GM12878 (cell line): ENCODE results near the gene RBBP6. TPM values are rescaled to one million over a fixed set of nuclear protein-coding genes. Genes with fewer than 3 reads are reported as not detected.

Source experiments
- ATAC-seq: fragments of 200-7000 bp; cut with Tn5 transposase; 3 replicates; pipeline ENCODE4 v1.9.1; 2020; ENCODE audit warnings: mild to moderate bottlenecking, moderate library complexity
- BruUV-seq: library from RNA; stranded (reverse); fragments of 400-500 nt; replicated peaks from 2 replicates; lab custom pipeline; 2021; lab: Mats Ljungman, UMichigan
- CTCF ChIA-PET: fragments of 300-600 bp; sonication (Branson Sonifier 250); formaldehyde crosslinking; extraction: SDS; loops from one replicate; lab custom pipeline; 2021; ENCODE audit warnings: inconsistent platforms; lab: Yijun Ruan, JAX
- POLR2A ChIA-PET: fragments of 350-600 bp; formaldehyde crosslinking; extraction: SDS; loops from one replicate; lab custom pipeline; 2021; ENCODE audit warnings: inconsistent platforms; lab: Charles Lee
- RAD21 ChIA-PET: fragments of 300-600 bp; sonication (Branson Sonifier 250); formaldehyde crosslinking; loops from one replicate; lab custom pipeline; 2023; ENCODE audit warnings: antibody characterized with exemption; ENCODE audit not compliant: unreplicated experiment; lab: Charles Lee
- SMC1A ChIA-PET: fragments of 300-600 bp; sonication (Branson Sonifier 250); formaldehyde crosslinking; loops from one replicate; lab custom pipeline; 2023; ENCODE audit not compliant: unreplicated experiment, uncharacterized antibody; lab: Charles Lee
- DNase-seq: peaks from one replicate; pipeline ENCODE4 v3.0.0-alpha.2; 2011; ENCODE audit warnings: low read depth, low spot score
- FAIRE-seq: peaks from 3 replicates; lab custom pipeline; 2011; peaks lifted over from hg19 to GRCh38; lab: Jason Lieb, UNC
- H2AFZ ChIP-seq: 2 replicates; pipeline ENCODE4 v1.6.0; 2011; ENCODE audit warnings: low read depth, low read length, control low read depth; ENCODE audit not compliant: control insufficient read depth
- H3K27ac ChIP-seq: 2 replicates; pipeline ENCODE4 v1.5.1; 2011; ENCODE audit warnings: control low read depth; ENCODE audit not compliant: control insufficient read depth, insufficient read depth
- H3K27me3 ChIP-seq, 2 experiments: replicated peaks in 1 of 2; 2 replicates each; pipeline versions ENCODE4 v1.6.0 to v1.6.1; 2011; ENCODE audit warnings: low read length in 1 of 2; ENCODE audit not compliant: control insufficient read depth in 2 of 2, insufficient read depth in 2 of 2
- H3K36me3 ChIP-seq, 2 experiments: 2 replicates each; pipeline ENCODE4 v1.5.1; 2011; ENCODE audit warnings: low read length in 1 of 2; ENCODE audit not compliant: control insufficient read depth in 2 of 2, insufficient read depth in 2 of 2
- H3K4me1 ChIP-seq: 2 replicates; pipeline ENCODE4 v1.6.1; 2011; ENCODE audit warnings: mild to moderate bottlenecking, low read length, moderate library complexity, mixed read lengths; ENCODE audit not compliant: control insufficient read depth, insufficient read depth
- H3K4me2 ChIP-seq: 2 replicates; pipeline ENCODE4 v1.6.0; 2011; ENCODE audit warnings: control low read depth; ENCODE audit not compliant: control insufficient read depth, insufficient read depth
- H3K4me3 ChIP-seq: fragments of 200-600 bp; sonication (generic); 2 replicates; pipeline ENCODE4 v1.5.1; 2016
- H3K79me2 ChIP-seq: 2 replicates; pipeline ENCODE4 v1.6.0; 2011; ENCODE audit warnings: low read length; ENCODE audit not compliant: control insufficient read depth, insufficient read depth
- H3K9ac ChIP-seq: 2 replicates; pipeline ENCODE4 v1.8.0; 2011; ENCODE audit warnings: low read length, control low read depth, mixed read lengths; ENCODE audit not compliant: control insufficient read depth, insufficient read depth
- H3K9me3 ChIP-seq: replicated peaks from 3 replicates; pipeline ENCODE4 v1.5.1; 2011; ENCODE audit warnings: mild to moderate bottlenecking, low read length; ENCODE audit not compliant: control insufficient read depth, insufficient read depth
- H4K20me1 ChIP-seq: 2 replicates; pipeline ENCODE4 v1.6.0; 2011; ENCODE audit not compliant: control insufficient read depth, insufficient read depth
- NFXL1 ChIP-seq: fragments of 450-650 bp; IDR thresholded peaks from 2 replicates; pipeline ENCODE4 v1.6.1; 2017; ENCODE audit warnings: antibody characterized with exemption, mild to moderate bottlenecking, borderline replicate concordance
- NR2F1 ChIP-seq: fragments of 450-650 bp; conservative IDR thresholded peaks from 2 replicates; pipeline ENCODE4 v1.6.1; 2017; ENCODE audit warnings: mild to moderate bottlenecking
- SREBF1 ChIP-seq: IDR thresholded peaks from 2 replicates; pipeline ENCODE4 v1.6.1; 2012; ENCODE audit warnings: mild to moderate bottlenecking, low read length
- TAF1 ChIP-seq: IDR thresholded peaks from 2 replicates; pipeline ENCODE4 v1.6.1; 2011; ENCODE audit warnings: mild to moderate bottlenecking, low read depth, low read length, borderline replicate concordance
- YY1 ChIP-seq: IDR thresholded peaks from 2 replicates; pipeline ENCODE4 v1.6.1; 2011; ENCODE audit warnings: low read depth, mild to moderate bottlenecking, low read length
- WGBS: methylation state at CpG from one replicate; pipeline ENCODE4 v1.1.6; 2016; ENCODE audit warnings: low lambda C conversion rate; ENCODE audit not compliant: insufficient replicate concordance, insufficient coverage; ENCODE audit errors: missing lambda C conversion rate; 5-methylcytosine and 5-hydroxymethylcytosine counted together
- in situ Hi-C: fragments of 300-500 bp; cut with MboI; formaldehyde crosslinking; loops from 9 replicates; pipeline ENCODE4 v1.14.3; 2018; ENCODE audit warnings: mixed read lengths
- intact Hi-C: fragments of 100-400 bp; cut with micrococcal nuclease; formaldehyde crosslinking; loops from one replicate; pipeline ENCODE4 v1.14.2; 2022; ENCODE audit not compliant: unreplicated experiment
- polyA plus RNA-seq, 11 experiments: library from polyadenylated mRNA; depleted of rRNA in 4 of 11; unstranded in 6 of 11; stranded (reverse) in 5 of 11; fragments of >200 nt; fragmentation: Nextera tagmentation in 4 of 11; fragmentation: Illumina TruSeq in 1 of 11; extraction: Ambion mirVana in 4 of 11; extraction: Trizol in 1 of 11; gene quantifications; 1 replicate in 1 of 11; 2 replicates in 10 of 11; pipeline versions ENCODE4 v1.2.1 to v1.2.3, GENCODE V29; 2011 to 2016; ENCODE audit warnings: inconsistent platforms in 2 of 11, missing spikeins in 2 of 11, low read depth in 1 of 11
- total RNA-seq, 4 experiments: library from RNA; depleted of rRNA in 3 of 4; stranded (reverse); fragments of >200 nt in 3 of 4; fragmentation: Illumina TruSeq in 1 of 4; extraction: Trizol in 1 of 4; gene quantifications; 2 replicates each; pipeline versions ENCODE4 v1.2.1 to v1.2.3, GENCODE V29; 2013 to 2021
- TF ChIP-seq, protein P1 (sequence below): fragments of 450-650 bp; formaldehyde crosslinking; IDR thresholded peaks from 2 replicates; pipeline ENCODE4 v1.4.0; 2020; ENCODE audit warnings: mild to moderate bottlenecking, moderate library complexity
- TF ChIP-seq, protein P2 (sequence below): IDR thresholded peaks from 2 replicates; pipeline ENCODE4 v1.6.1; 2012; ENCODE audit warnings: low read depth, low read length, improper control_type of control experiment

The RBBP6 gene
- total and polyA plus RNA-seq, 10 of the 15 experiments (the other 5 are each of a cell fraction or from before 2014, with no cell fraction given), result 16.9 to 80.2 (median 36.5) TPM

DNA sequence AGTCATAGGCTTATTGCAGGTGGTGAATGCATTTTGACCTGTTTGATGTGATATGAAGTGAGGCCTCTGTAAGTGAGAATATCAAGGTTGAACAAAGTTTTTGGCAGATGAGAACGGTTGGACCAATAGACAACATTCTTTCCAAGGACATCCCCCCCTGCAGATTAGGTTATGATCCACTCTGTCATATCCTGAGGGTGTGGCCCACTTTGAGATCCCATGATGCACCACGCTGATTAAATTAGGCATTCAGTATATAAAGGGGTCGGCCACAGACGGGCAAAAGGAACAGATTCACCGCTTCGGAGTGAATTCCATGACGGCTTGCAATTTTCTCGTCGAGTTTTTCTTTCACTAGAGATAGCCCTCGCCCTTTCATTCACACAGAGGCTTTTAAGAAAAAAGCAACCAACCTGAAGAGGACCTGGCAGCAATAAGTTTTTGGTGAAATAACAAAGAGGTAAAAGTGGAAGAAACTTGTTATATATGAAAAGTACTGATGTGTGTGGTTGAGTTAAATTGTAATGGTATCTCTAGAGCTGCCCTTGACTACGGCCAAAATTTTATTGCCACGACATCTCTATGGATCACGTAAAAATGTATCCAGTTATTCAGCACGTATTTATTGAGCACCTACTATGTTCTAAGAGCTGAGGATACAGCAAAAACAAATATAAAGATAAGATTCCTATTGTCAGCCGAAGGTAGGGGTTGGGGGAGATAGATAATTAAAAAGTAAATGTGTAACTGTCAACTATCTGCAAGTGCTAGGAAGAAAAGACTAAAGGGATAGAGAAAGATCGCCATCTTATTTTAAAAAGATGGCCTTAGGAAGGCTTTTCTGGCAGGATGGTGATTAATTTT, 1.7 kb upstream of the RBBP6 start:
- 74% methylated on average over 16 of the region's 16 CpGs for WGBS
- Histone ChIP-seq H3K36me3 (no peaks in the 10 kb centered on the region), H3K27me3 (no peaks in the 10 kb centered on the region), H3K27ac (no peak overlapping the region), H3K4me1 (no peaks in the 10 kb centered on the region), H2AFZ (no peak overlapping the region), H3K9me3 (no peaks in the 10 kb centered on the region), H4K20me1 (peaks cover 5% of the 10 kb centered on the region; the same call in 1 of the 2 replicates), H3K4me3 (no peak overlapping the region), H3K9ac (no peak overlapping the region), H3K79me2 (peaks cover 34% of the 10 kb centered on the region), H3K4me2 (no peak overlapping the region)
- no peak for FAIRE-seq
- ChIA-PET POLR2A (interaction anchor here (0.5 to 1.8 kb wide), 3 partner anchors 11 to 861 kb away, joined by 3 to 7 read pairs (median 6); no protein-coding TSS in a partner anchor), CTCF (interaction anchor here (0.6 to 3.2 kb wide), 6 partner anchors 11 to 814 kb away, joined by 3 to 17 read pairs (median 3); no protein-coding TSS in a partner anchor), RAD21 (no interaction called here), SMC1A (interaction anchor here (0.8 to 1.4 kb wide), 3 partner anchors 18 to 191 kb away, joined by 3 to 4 read pairs (median 4); no protein-coding TSS in a partner anchor)
- intact Hi-C loops (loop anchor here (10.0 kb wide), 1 partner anchor 893 kb away; the partner anchor contains the start of genes DCTN5 and PALB2), in situ Hi-C loops (no loop called here)
- no peak for ATAC-seq
- no peak for DNase-seq
- BruUV-seq, result no TSS peak
- TF ChIP-seq NFXL1 (no peak), TAF1 (no peak), NR2F1 (no peak), YY1 (no peak), SREBF1 (no peak)
- TF ChIP-seq, protein P1, sequence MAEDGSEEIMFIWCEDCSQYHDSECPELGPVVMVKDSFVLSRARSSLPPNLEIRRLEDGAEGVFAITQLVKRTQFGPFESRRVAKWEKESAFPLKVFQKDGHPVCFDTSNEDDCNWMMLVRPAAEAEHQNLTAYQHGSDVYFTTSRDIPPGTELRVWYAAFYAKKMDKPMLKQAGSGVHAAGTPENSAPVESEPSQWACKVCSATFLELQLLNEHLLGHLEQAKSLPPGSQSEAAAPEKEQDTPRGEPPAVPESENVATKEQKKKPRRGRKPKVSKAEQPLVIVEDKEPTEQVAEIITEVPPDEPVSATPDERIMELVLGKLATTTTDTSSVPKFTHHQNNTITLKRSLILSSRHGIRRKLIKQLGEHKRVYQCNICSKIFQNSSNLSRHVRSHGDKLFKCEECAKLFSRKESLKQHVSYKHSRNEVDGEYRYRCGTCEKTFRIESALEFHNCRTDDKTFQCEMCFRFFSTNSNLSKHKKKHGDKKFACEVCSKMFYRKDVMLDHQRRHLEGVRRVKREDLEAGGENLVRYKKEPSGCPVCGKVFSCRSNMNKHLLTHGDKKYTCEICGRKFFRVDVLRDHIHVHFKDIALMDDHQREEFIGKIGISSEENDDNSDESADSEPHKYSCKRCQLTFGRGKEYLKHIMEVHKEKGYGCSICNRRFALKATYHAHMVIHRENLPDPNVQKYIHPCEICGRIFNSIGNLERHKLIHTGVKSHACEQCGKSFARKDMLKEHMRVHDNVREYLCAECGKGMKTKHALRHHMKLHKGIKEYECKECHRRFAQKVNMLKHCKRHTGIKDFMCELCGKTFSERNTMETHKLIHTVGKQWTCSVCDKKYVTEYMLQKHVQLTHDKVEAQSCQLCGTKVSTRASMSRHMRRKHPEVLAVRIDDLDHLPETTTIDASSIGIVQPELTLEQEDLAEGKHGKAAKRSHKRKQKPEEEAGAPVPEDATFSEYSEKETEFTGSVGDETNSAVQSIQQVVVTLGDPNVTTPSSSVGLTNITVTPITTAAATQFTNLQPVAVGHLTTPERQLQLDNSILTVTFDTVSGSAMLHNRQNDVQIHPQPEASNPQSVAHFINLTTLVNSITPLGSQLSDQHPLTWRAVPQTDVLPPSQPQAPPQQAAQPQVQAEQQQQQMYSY (CRISPR knock-in tag), result no peak
- TF ChIP-seq, protein P2, sequence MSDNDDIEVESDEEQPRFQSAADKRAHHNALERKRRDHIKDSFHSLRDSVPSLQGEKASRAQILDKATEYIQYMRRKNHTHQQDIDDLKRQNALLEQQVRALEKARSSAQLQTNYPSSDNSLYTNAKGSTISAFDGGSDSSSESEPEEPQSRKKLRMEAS, result no peak
